NCI-H748 treated with DMSO at 0.1 percent for 48 hours (cell line): ENCODE results near the gene SIK3.
A peak's percentile ranks its signal among the peaks of the same experiment; 100 is the strongest.
"Not testable (repeated sequence)": the region's sequence is repeated elsewhere in the genome, so short reads cannot be mapped to it uniquely, and the experiment has no call there.

ENCODE experiments used
- DNase-seq: peaks from one replicate; lab custom pipeline; 2025; lab: John Stamatoyannopoulos, UW

The SIK3 gene

GRCh38 chr11:116840224-116840745 lies 257.9 kb downstream of the SIK3 start:
- no peak for DNase-seq

GRCh38 chr11:116838321-116839084 lies 259.7 kb downstream of the SIK3 start:
- DNase-seq, result no peak

- DNase-seq, result no peak
Observed at GRCh38 chr11:116837231-116838091, 260.8 kb downstream of the SIK3 start, which contains the start of gene APOA1. Gene APOA1 (minus strand): TSS chr11:116837622. CDS start chr11:116837387, 235 bp downstream.

- DNase-seq, result no peak
Observed at GRCh38 chr11:116836632-116836991, 261.6 kb downstream of the SIK3 start.

GRCh38 chr11:116835791-116836631 lies 262.2 kb downstream of the SIK3 start:
- peak; percentile 55 for DNase-seq

GRCh38 chr11:116835042-116835772 lies 263.0 kb downstream of the SIK3 start:
- DNase-seq, result no peak

GRCh38 chr11:116834535-116835041 lies 263.6 kb downstream of the SIK3 start:
- DNase-seq, result not testable (repeated sequence)

- DNase-seq, result no peak
Observed at GRCh38 chr11:116833816-116834534, 264.3 kb downstream of the SIK3 start.

- no peak for DNase-seq
Observed at GRCh38 chr11:116833491-116833815, 264.8 kb downstream of the SIK3 start.

- DNase-seq, result no peak
Observed at GRCh38 chr11:116832350-116833290, 265.6 kb downstream of the SIK3 start.

- no peak for DNase-seq
Observed at GRCh38 chr11:116831790-116832349, 266.4 kb downstream of the SIK3 start.

- no peak for DNase-seq
Observed at GRCh38 chr11:116830184-116830912, 267.9 kb downstream of the SIK3 start.

GRCh38 chr11:116829525-116830183 lies 268.6 kb downstream of the SIK3 start, which contains the start of gene APOC3:
Gene APOC3 (plus strand): TSS chr11:116829907. CDS start chr11:116830583, 676 bp downstream.
- DNase-seq, result no peak

GRCh38 chr11:116828632-116829524 lies 269.4 kb downstream of the SIK3 start:
- DNase-seq, result no peak

GRCh38 chr11:116827461-116827860 lies 270.8 kb downstream of the SIK3 start:
- DNase-seq, result no peak

- no peak for DNase-seq
Observed at GRCh38 chr11:116826751-116827431, 271.3 kb downstream of the SIK3 start.
